H1 (cell line): ENCODE results near the gene SLC7A14. TPM values are rescaled to one million over a fixed set of nuclear protein-coding genes. Genes with fewer than 3 reads are reported as not detected.

ENCODE experiments used
- CTCF ChIA-PET: fragments of 300-600 bp; sonication (Branson Sonifier 250); formaldehyde crosslinking; loops from one replicate; lab custom pipeline; 2021; ENCODE audit not compliant: partially characterized antibody; lab: Charles Lee
- POLR2A ChIA-PET: fragments of 300-600 bp; sonication (Branson Sonifier 250); formaldehyde crosslinking; loops from one replicate; lab custom pipeline; 2021; ENCODE audit warnings: inconsistent platforms; ENCODE audit not compliant: partially characterized antibody; lab: Charles Lee
- DNase-seq, 2 experiments: peaks; one replicate each; pipeline versions ENCODE4 v3.0.0 to v3.0.0-alpha.2; 2010 to 2022; ENCODE audit warnings: low spot score in 2 of 2, low read depth in 1 of 2, mixed read lengths in 1 of 2
- FAIRE-seq: peaks from 2 replicates; lab custom pipeline; 2011; peaks lifted over from hg19 to GRCh38; lab: Jason Lieb, UNC
- H2AFZ ChIP-seq: 2 replicates; pipeline ENCODE4 v1.8.1; 2012; ENCODE audit warnings: low read length, inconsistent platforms
- H2AK5ac ChIP-seq: 2 replicates; pipeline ENCODE4 v1.6.1; 2013; ENCODE audit warnings: low read depth, low read length
- H2BK120ac ChIP-seq: replicated peaks from 2 replicates; pipeline ENCODE3; 2013; ENCODE audit warnings: low read depth, low read length, inconsistent platforms
- H2BK12ac ChIP-seq: 2 replicates; pipeline ENCODE4 v1.6.1; 2013; ENCODE audit warnings: low read depth, low read length
- H2BK15ac ChIP-seq: 2 replicates; pipeline ENCODE4 v1.6.1; 2013; ENCODE audit warnings: low read length
- H2BK20ac ChIP-seq: 2 replicates; pipeline ENCODE4 v1.6.1; 2013; ENCODE audit warnings: low read length
- H2BK5ac ChIP-seq: 2 replicates; pipeline ENCODE4 v1.6.1; 2013; ENCODE audit warnings: low read depth, low read length
- H3K14ac ChIP-seq: 2 replicates; pipeline ENCODE4 v1.6.1; 2013; ENCODE audit warnings: inconsistent platforms; ENCODE audit not compliant: insufficient read length
- H3K18ac ChIP-seq: 2 replicates; pipeline ENCODE4 v1.6.1; 2013; ENCODE audit warnings: low read length; ENCODE audit errors: extremely low read depth
- H3K23ac ChIP-seq: 2 replicates; pipeline ENCODE4 v1.6.1; 2013; ENCODE audit warnings: inconsistent platforms; ENCODE audit not compliant: insufficient read length
- H3K23me2 ChIP-seq: 2 replicates; pipeline ENCODE4 v1.6.1; 2013; ENCODE audit warnings: low read depth, low read length
- H3K27ac ChIP-seq: 2 replicates; pipeline ENCODE4 v1.6.1; 2011; ENCODE audit warnings: low read depth, low read length, inconsistent platforms
- H3K27me3 ChIP-seq, 4 experiments: replicated peaks in 1 of 4; 1 replicate in 1 of 4; 2 replicates in 3 of 4; pipeline versions ENCODE4 v1.6.1 to v1.8.1; 2011 to 2013; ENCODE audit warnings: low read length in 3 of 4, mild to moderate bottlenecking in 3 of 4, inconsistent platforms in 2 of 4, mixed read lengths in 2 of 4, moderate library complexity in 1 of 4; ENCODE audit not compliant: control insufficient read depth in 3 of 4, insufficient read depth in 3 of 4; ENCODE audit errors: extremely low read depth in 1 of 4
- H3K36me3 ChIP-seq, 4 experiments: 2 replicates each; pipeline versions ENCODE4 v1.6.1 to v1.8.1; 2011 to 2013; ENCODE audit warnings: mild to moderate bottlenecking in 4 of 4, low read length in 3 of 4, moderate library complexity in 2 of 4, control low read depth in 1 of 4, inconsistent platforms in 1 of 4; ENCODE audit not compliant: insufficient read depth in 4 of 4, control insufficient read depth in 2 of 4
- H3K4ac ChIP-seq: replicated peaks from 2 replicates; pipeline ENCODE3; 2013; ENCODE audit warnings: low read length, low read depth, mixed read lengths, inconsistent platforms; ENCODE audit not compliant: insufficient read length
- H3K4me1 ChIP-seq, 4 experiments: replicated peaks in 1 of 4; 1 replicate in 1 of 4; 2 replicates in 3 of 4; pipeline versions ENCODE4 v1.6.1 to v1.8.1; 2011 to 2013; ENCODE audit warnings: low read length in 3 of 4, inconsistent platforms in 2 of 4, mixed read lengths in 1 of 4; ENCODE audit not compliant: insufficient read depth in 4 of 4, control insufficient read depth in 3 of 4
- H3K4me2 ChIP-seq, 2 experiments: 2 replicates each; pipeline versions ENCODE4 v1.6.1 to v1.8.1; 2011 to 2013; ENCODE audit warnings: low read depth in 2 of 2, low read length in 2 of 2, control low read depth in 1 of 2, inconsistent platforms in 1 of 2, mild to moderate bottlenecking in 1 of 2; ENCODE audit not compliant: insufficient read depth in 1 of 2
- H3K4me3 ChIP-seq, 4 experiments: fragments of 200-600, 300-600 bp in 1 of 4; sonication (generic), shearing (Covaris generic), sonication (Bioruptor Twin) in 1 of 4; 2 replicates each; pipeline versions ENCODE4 v1.5.1 to v1.8.1; 2011 to 2016; ENCODE audit warnings: low read length in 4 of 4, low read depth in 3 of 4, control low read depth in 2 of 4, inconsistent platforms in 2 of 4, mild to moderate bottlenecking in 2 of 4, mixed read lengths in 1 of 4, moderate library complexity in 1 of 4; ENCODE audit not compliant: insufficient read depth in 2 of 4; ENCODE audit errors: extremely low read depth in 1 of 4
- H3K56ac ChIP-seq: replicated peaks from 2 replicates; pipeline ENCODE3; 2013; ENCODE audit warnings: low read depth, mild to moderate bottlenecking, mixed read lengths, low read length, inconsistent platforms; ENCODE audit not compliant: insufficient read length
- H3K79me1 ChIP-seq: 2 replicates; pipeline ENCODE4 v1.6.1; 2013; ENCODE audit warnings: low read depth, low read length, control low read depth
- H3K79me2 ChIP-seq, 2 experiments: 2 replicates each; pipeline versions ENCODE4 v1.6.1 to v1.8.1; 2012 to 2013; ENCODE audit warnings: low read length in 2 of 2, mild to moderate bottlenecking in 2 of 2, inconsistent platforms in 1 of 2; ENCODE audit not compliant: insufficient read depth in 2 of 2, control insufficient read depth in 1 of 2
- H3K9ac ChIP-seq, 4 experiments: replicated peaks in 1 of 4; 1 replicate in 1 of 4; 2 replicates in 3 of 4; pipeline versions ENCODE4 v1.6.1 to v1.8.1; 2011 to 2013; ENCODE audit warnings: low read depth in 3 of 4, low read length in 3 of 4, control low read depth in 2 of 4, mild to moderate bottlenecking in 2 of 4, moderate library complexity in 2 of 4, inconsistent platforms in 1 of 4; ENCODE audit errors: extremely low read depth in 1 of 4
- H3K9me3 ChIP-seq, 2 experiments: 2 replicates each; pipeline versions ENCODE4 v1.6.1 to v1.8.1; 2012 to 2013; ENCODE audit warnings: mild to moderate bottlenecking in 2 of 2, moderate library complexity in 2 of 2, control low read depth in 1 of 2, inconsistent platforms in 1 of 2, low read depth in 1 of 2, low read length in 1 of 2, mixed read lengths in 1 of 2; ENCODE audit not compliant: insufficient read depth in 2 of 2
- H4K20me1 ChIP-seq, 2 experiments: replicated peaks in 1 of 2; 2 replicates each; pipeline versions ENCODE3 to v1.8.1; 2011 to 2013; ENCODE audit warnings: inconsistent platforms in 2 of 2, low read length in 2 of 2, mild to moderate bottlenecking in 1 of 2; ENCODE audit not compliant: insufficient read depth in 2 of 2, control insufficient read depth in 1 of 2
- H4K5ac ChIP-seq: 2 replicates; pipeline ENCODE4 v1.6.1; 2013; ENCODE audit warnings: low read length, low read depth, mixed read lengths, inconsistent platforms; ENCODE audit not compliant: insufficient read length
- H4K8ac ChIP-seq: 2 replicates; pipeline ENCODE4 v1.8.0; 2013; ENCODE audit warnings: mild to moderate bottlenecking, moderate library complexity, low read length, inconsistent platforms; ENCODE audit not compliant: insufficient read depth; ENCODE audit errors: extremely low read depth
- H4K91ac ChIP-seq: replicated peaks from 2 replicates; pipeline ENCODE3; 2013; ENCODE audit warnings: low read length, mixed read lengths, inconsistent platforms; ENCODE audit not compliant: insufficient read length
- CBX8 ChIP-seq: fragments of 300-800, 300-1000 bp; sonication (generic); IDR thresholded peaks from 2 replicates; pipeline ENCODE4 v1.7.1; 2016; ENCODE audit warnings: low read depth, low read length, borderline replicate concordance
- EGR1 ChIP-seq: IDR thresholded peaks from 2 replicates; pipeline ENCODE4 v1.6.1; 2011; ENCODE audit warnings: low read depth, low read length, borderline replicate concordance
- GTF2F1 ChIP-seq: IDR thresholded peaks from 2 replicates; pipeline ENCODE4 v1.6.1; 2012; ENCODE audit warnings: low read depth, low read length, improper control_type of control experiment, borderline replicate concordance
- HDAC6 ChIP-seq: IDR thresholded peaks from one replicate; pipeline ENCODE4 v1.7.1; 2012; ENCODE audit warnings: low read depth, mild to moderate bottlenecking, inconsistent platforms, low read length, moderate library complexity
- NRF1 ChIP-seq: IDR thresholded peaks from 2 replicates; pipeline ENCODE4 v1.6.1; 2011; ENCODE audit warnings: mild to moderate bottlenecking, low read depth, low read length, improper control_type of control experiment
- POLR2AphosphoS5 ChIP-seq: IDR thresholded peaks from 2 replicates; pipeline ENCODE4 v1.6.1; 2011; ENCODE audit warnings: low read depth, low read length
- SAP30 ChIP-seq: fragments of 300-600 bp; sonication (generic); IDR thresholded peaks from 2 replicates; pipeline ENCODE4 v1.7.1; 2012; ENCODE audit warnings: low read length, moderate library complexity, mild to moderate bottlenecking, inconsistent platforms; ENCODE audit not compliant: insufficient read depth, insufficient replicate concordance
- SIN3A ChIP-seq, 2 experiments: IDR thresholded peaks in 1 of 2; conservative IDR thresholded peaks in 1 of 2; 2 replicates each; pipeline ENCODE4 v1.6.1; 2011 to 2012; ENCODE audit warnings: low read length in 2 of 2, improper control_type of control experiment in 1 of 2, low read depth in 1 of 2, mild to moderate bottlenecking in 1 of 2
- SIRT6 ChIP-seq: IDR thresholded peaks from one replicate; pipeline ENCODE4 v1.7.1; 2012; ENCODE audit warnings: low read length, inconsistent platforms
- SIX5 ChIP-seq: IDR thresholded peaks from 2 replicates; pipeline ENCODE4 v1.6.1; 2011; ENCODE audit warnings: mild to moderate bottlenecking, low read depth, low read length
- SRF ChIP-seq: IDR thresholded peaks from 2 replicates; pipeline ENCODE4 v1.6.1; 2011; ENCODE audit warnings: mild to moderate bottlenecking, low read depth, low read length, moderate library complexity
- WGBS, 2 experiments: shearing (Covaris generic) in 1 of 2; methylation state at CpG; one replicate each; pipeline versions ENCODE4 v1.1.6 to v1.1.7; 2013 to 2015; ENCODE audit warnings: low lambda C conversion rate in 2 of 2, mixed read lengths in 2 of 2, inconsistent platforms in 1 of 2, low coverage in 1 of 2, missing lambda C conversion rate in 1 of 2; ENCODE audit not compliant: insufficient replicate concordance in 2 of 2, insufficient coverage in 1 of 2, insufficient read length in 1 of 2; ENCODE audit errors: extremely low coverage in 1 of 2, missing lambda C conversion rate in 1 of 2; 5-methylcytosine and 5-hydroxymethylcytosine counted together
- polyA plus RNA-seq, 7 experiments: library from polyadenylated mRNA; depleted of rRNA in 3 of 7; stranded (reverse) in 5 of 7; unstranded in 2 of 7; fragments of >200 nt in 5 of 7; fragments of 200-250 nt in 2 of 7; gene quantifications; 1 replicate in 5 of 7; 2 replicates in 1 of 7; 4 replicates in 1 of 7; pipeline versions ENCODE4 v1.2.1 to v1.2.3, GENCODE V29; 2011 to 2013; ENCODE audit warnings: missing spikeins in 2 of 7, mixed read lengths in 2 of 7
- total RNA-seq: library from RNA; stranded (reverse); fragmentation: NEBNext Ultra II Directional; extraction: Animal tissue kit (Norgen Biotek cat#: 25700); gene quantifications from 2 replicates; pipeline ENCODE4 v1.2.1, GENCODE V29; 2021

SLC7A14 gene
- total and polyA plus RNA-seq, 2 of the 8 experiments (the other 6 are each of a cell fraction or from before 2014, with no cell fraction given): 0.21 to 0.95 TPM

- Histone ChIP-seq H2AFZ (no peak overlapping the region), H3K36me3 (no peaks in the 10 kb centered on the region), H2BK12ac (no peak overlapping the region), H3K4me1 (no peaks in the 10 kb centered on the region), H3K4me3 (no peak overlapping the region), H2BK5ac (no peak overlapping the region), H3K79me2 (no peaks in the 10 kb centered on the region), H3K9ac (no peak overlapping the region), H2BK120ac (no peak overlapping the region), H3K18ac (no peak overlapping the region), H3K27ac (no peak overlapping the region; the same call in 1 of the 2 replicates), H3K4me2 (no peak overlapping the region), H2BK15ac (no peak overlapping the region), H3K56ac (no peak overlapping the region), H4K91ac (no peak overlapping the region), H3K14ac (no peak overlapping the region), H4K8ac (no peak overlapping the region), H4K5ac (no peak overlapping the region), H3K79me1 (no peaks in the 10 kb centered on the region), H2AK5ac (no peak overlapping the region), H4K20me1 (no peaks in the 10 kb centered on the region), H3K27me3 (no peaks in the 10 kb centered on the region), H3K23me2 (no peaks in the 10 kb centered on the region), H3K4ac (no peak overlapping the region), H2BK20ac (no peak overlapping the region), H3K9me3 (no peaks in the 10 kb centered on the region), H3K23ac (no peak overlapping the region)
- no peak for TF ChIP-seq HDAC6
- TF ChIP-seq EGR1: no peak
- TF ChIP-seq POLR2AphosphoS5: no peak
- TF ChIP-seq SIN3A (conservative IDR thresholded peaks at IDR 0.05 in 1 of 2, IDR thresholded peaks at IDR 0.05 in 1 of 2; ENCODE audit: low read depth in 1 of 2, low read length in 2 of 2): no peak
- no peak for TF ChIP-seq SIX5
- no peak for TF ChIP-seq NRF1
- TF ChIP-seq SIRT6: no peak
- no peak for TF ChIP-seq SAP30
- TF ChIP-seq GTF2F1: no peak
- TF ChIP-seq SRF: no peak
- no peak for TF ChIP-seq CBX8
- ChIA-PET POLR2A (no interaction called here), CTCF (interaction anchor here (0.9 to 6.7 kb wide), 2 partner anchors 11 to 16 kb away, joined by 3 to 47 read pairs; no protein-coding TSS in a partner anchor)
- no peak for DNase-seq
- 89% methylated on average over 1 of the region's 2 CpGs; no CpG with 5 or more reads in 1 of the 2 experiments for WGBS, 2 experiments
- no peak for FAIRE-seq
These were observed 72.2 kb downstream of the SLC7A14 start for GRCh38 chr3:170513642-170514041.
